Measurements from ENCODE around the gene IGHMBP2. TPM values are rescaled to one million over a fixed set of nuclear protein-coding genes. Genes with fewer than 3 reads are reported as not detected.

The IGHMBP2 gene
- total RNA-seq, 4 donors from 2014 or later: 18.6 to 33.3 (median 30.5) TPM

DNA sequence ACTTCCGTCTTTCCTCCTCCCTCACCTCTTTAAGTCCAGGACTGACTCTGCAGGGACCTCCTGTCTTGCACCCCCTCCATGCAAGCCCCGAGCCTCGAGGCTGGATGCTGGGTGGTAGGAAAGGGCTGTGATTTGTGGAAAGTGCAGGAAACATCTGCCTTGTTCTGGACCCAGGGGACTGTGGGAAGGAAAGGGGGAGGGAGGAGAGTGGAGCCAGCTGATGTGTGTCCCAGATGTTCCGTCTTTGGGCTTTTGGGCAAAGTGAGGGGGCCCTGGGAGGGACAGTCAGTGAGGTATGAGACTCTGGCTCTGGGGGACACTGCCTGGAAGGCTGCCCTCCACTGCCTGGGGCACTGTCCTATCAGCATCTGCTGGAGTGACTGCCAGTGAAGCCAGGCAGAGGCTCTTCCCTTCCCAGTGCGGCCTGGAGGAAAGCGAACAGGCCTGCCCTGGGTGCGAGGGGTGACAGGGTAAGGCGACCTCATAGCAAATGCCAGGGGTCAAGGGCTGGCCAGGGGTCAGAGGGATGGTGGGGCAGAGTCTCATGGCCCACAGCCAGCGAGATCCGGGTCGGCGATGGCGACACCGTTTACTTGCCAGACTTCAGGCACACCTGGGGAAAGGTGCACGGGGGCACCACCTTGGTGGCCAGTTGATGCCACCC lies 75.4 kb downstream of the IGHMBP2 start:
- no peak for TF ChIP-seq POLR2A (IDR thresholded peaks at IDR 0.05)
- TF ChIP-seq, protein P1, sequence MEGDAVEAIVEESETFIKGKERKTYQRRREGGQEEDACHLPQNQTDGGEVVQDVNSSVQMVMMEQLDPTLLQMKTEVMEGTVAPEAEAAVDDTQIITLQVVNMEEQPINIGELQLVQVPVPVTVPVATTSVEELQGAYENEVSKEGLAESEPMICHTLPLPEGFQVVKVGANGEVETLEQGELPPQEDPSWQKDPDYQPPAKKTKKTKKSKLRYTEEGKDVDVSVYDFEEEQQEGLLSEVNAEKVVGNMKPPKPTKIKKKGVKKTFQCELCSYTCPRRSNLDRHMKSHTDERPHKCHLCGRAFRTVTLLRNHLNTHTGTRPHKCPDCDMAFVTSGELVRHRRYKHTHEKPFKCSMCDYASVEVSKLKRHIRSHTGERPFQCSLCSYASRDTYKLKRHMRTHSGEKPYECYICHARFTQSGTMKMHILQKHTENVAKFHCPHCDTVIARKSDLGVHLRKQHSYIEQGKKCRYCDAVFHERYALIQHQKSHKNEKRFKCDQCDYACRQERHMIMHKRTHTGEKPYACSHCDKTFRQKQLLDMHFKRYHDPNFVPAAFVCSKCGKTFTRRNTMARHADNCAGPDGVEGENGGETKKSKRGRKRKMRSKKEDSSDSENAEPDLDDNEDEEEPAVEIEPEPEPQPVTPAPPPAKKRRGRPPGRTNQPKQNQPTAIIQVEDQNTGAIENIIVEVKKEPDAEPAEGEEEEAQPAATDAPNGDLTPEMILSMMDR (IDR thresholded peaks at IDR 0.05): no peak
- peak in 1 of 2 donors; percentile 80 for DNase-seq (ENCODE audit: low spot score in 2 of 2)
- no peak overlapping the region for H3K4me3 ChIP-seq (ENCODE audit: low read depth, poor library complexity, severe bottlenecking)
- intact Hi-C loops (cut with DNase I; ENCODE audit: low total_unique reads): no loop called here
- 52 to 65% methylated on average over 14 to 15 of the region's 15 CpGs for WGBS, 2 donors

- DNase-seq (ENCODE audit: low spot score in 2 of 2): peak in 1 of 2 donors; percentile 65
- H3K4me3 ChIP-seq (ENCODE audit: low read depth, poor library complexity, severe bottlenecking): no peak overlapping the region
- no peak for TF ChIP-seq POLR2A (IDR thresholded peaks at IDR 0.05)
- TF ChIP-seq, protein P1 (IDR thresholded peaks at IDR 0.05): no peak
- WGBS, 2 donors: 85 to 86% methylated on average over 21 to 23 of the region's 33 CpGs
- intact Hi-C loops (cut with DNase I; ENCODE audit: low total_unique reads): no loop called here
Measured at GRCh38 chr11:68979931-68980775, 76.5 kb downstream of the IGHMBP2 start.

GRCh38 chr11:68980776-68981065 lies 77.0 kb downstream of the IGHMBP2 start, which contains the start of gene MRGPRD:
MRGPRD (minus strand) TSS chr11:68980986; CDS start chr11:68980986, 0 bp downstream.
- no peak for TF ChIP-seq POLR2A (IDR thresholded peaks at IDR 0.05)
- TF ChIP-seq, protein P1 (IDR thresholded peaks at IDR 0.05): no peak
- intact Hi-C loops (cut with DNase I; ENCODE audit: low total_unique reads): no loop called here
- WGBS, 2 donors: 76 to 83% methylated on average over 8 of the region's 8 CpGs
- H3K4me3 ChIP-seq (ENCODE audit: low read depth, poor library complexity, severe bottlenecking): no peak within 1 kb of the TSS
- peak in 1 of 2 donors; percentile 45 for DNase-seq (ENCODE audit: low spot score in 2 of 2)

DNA sequence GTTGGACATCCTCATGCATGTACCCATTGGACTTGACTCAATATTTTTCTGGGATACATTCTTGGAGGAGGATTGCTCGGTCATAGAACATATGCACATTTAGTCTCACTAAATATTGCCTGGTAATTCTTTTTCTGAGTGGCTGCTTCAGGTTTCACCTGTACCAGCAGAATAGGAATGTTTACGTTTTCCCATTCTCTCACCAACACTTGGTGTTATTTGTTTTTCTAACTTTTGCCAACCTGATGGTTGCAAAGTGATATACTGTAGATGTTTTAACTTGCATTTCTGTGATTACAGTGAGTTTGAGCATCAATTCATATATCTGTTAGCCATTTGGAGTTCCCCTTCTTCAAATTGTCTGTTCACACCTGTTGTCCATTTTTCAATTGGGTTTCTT lies 78.4 kb downstream of the IGHMBP2 start:
- DNase-seq (ENCODE audit: low spot score in 2 of 2): no peak
- WGBS, 2 donors: 92 to 97% methylated on average over 2 of the region's 2 CpGs
- no peak for TF ChIP-seq POLR2A (IDR thresholded peaks at IDR 0.05)
- TF ChIP-seq, protein P1 (IDR thresholded peaks at IDR 0.05): no peak
- H3K4me3 ChIP-seq (ENCODE audit: low read depth, poor library complexity, severe bottlenecking): no peak overlapping the region
- intact Hi-C loops (cut with DNase I; ENCODE audit: low total_unique reads): no loop called here

GRCh38 chr11:68983801-68984200 lies 80.1 kb downstream of the IGHMBP2 start:
- WGBS, 2 donors: 62 to 67% methylated on average over 6 of the region's 6 CpGs
- no peak overlapping the region for H3K4me3 ChIP-seq (ENCODE audit: low read depth, poor library complexity, severe bottlenecking)
- TF ChIP-seq, protein P1 (IDR thresholded peaks at IDR 0.05): no peak
- TF ChIP-seq POLR2A (IDR thresholded peaks at IDR 0.05): no peak
- DNase-seq (ENCODE audit: low spot score in 2 of 2): peak in 1 of 2 donors; percentile 39
- intact Hi-C loops (cut with DNase I; ENCODE audit: low total_unique reads): no loop called here
